Activated T-cell treated with anti-CD3 and anti-CD28 coated beads, Interleukin-2, amount 50 U/mL, for 24 hours (primary cell): ENCODE measurements around the gene PEX11B.

ENCODE experiments used
- DNase-seq: peaks from one replicate; pipeline ENCODE4 v3.0.0-alpha.2; 2020
- H3K27ac Mint-ChIP-seq: 2 replicates; pipeline ENCODE4 v1.8.0; 2020; ENCODE audit warnings: mild to moderate bottlenecking, mixed read lengths
- H3K27me3 Mint-ChIP-seq: 2 replicates; pipeline ENCODE4 v1.8.0; 2020; ENCODE audit warnings: mixed read lengths
- H3K36me3 Mint-ChIP-seq: 2 replicates; pipeline ENCODE4 v1.8.0; 2020; ENCODE audit warnings: low read depth, mixed read lengths
- H3K4me1 Mint-ChIP-seq: 2 replicates; pipeline ENCODE4 v1.8.0; 2020; ENCODE audit warnings: low read depth, mixed read lengths
- H3K4me3 Mint-ChIP-seq: 2 replicates; pipeline ENCODE4 v1.8.0; 2020; ENCODE audit warnings: mild to moderate bottlenecking, moderate library complexity, mixed read lengths
- H3K9me3 Mint-ChIP-seq: 2 replicates; pipeline ENCODE4 v1.8.0; 2020; ENCODE audit warnings: mixed read lengths

PEX11B gene

GRCh38 chr1:145901312-145902021 is 17.1 kb downstream of the PEX11B start:
- H3K4me3 Mint-ChIP-seq, result no peak overlapping the region
- H3K27me3 Mint-ChIP-seq, result no peaks in the 10 kb centered on the region
- H3K4me1 Mint-ChIP-seq, result no peaks in the 10 kb centered on the region
- no peak for DNase-seq
- peaks cover 10% of the 10 kb centered on the region for H3K36me3 Mint-ChIP-seq
- no peaks in the 10 kb centered on the region for H3K9me3 Mint-ChIP-seq
- H3K27ac Mint-ChIP-seq, result no peak overlapping the region

DNA sequence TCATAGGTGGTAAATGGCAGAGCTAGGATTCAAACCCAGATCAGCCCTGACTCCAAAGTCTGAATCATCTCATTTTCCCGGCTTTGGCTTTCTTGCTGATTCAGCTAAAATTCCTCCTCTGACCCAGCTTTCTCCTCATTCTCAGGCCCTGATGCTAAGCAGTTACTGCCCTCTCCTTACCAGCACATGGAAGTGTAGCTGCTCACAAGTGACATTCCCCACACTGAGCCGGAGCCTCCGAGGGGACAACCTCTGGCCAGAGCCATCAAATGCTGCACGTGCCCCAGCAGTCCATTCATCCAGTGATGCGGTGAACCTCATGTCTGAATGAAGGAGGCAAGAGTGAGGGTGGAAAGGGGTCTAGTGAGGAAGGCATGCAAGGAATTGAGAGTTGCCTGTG is 19.8 kb downstream of the PEX11B start:
- no peak for DNase-seq
- Mint-ChIP-seq H3K4me3 (no peak overlapping the region), H3K9me3 (no peaks in the 10 kb centered on the region), H3K27ac (no peak overlapping the region), H3K27me3 (no peaks in the 10 kb centered on the region), H3K4me1 (no peaks in the 10 kb centered on the region), H3K36me3 (peaks cover 10% of the 10 kb centered on the region)

- peaks cover 10% of the 10 kb centered on the region for H3K36me3 Mint-ChIP-seq
- H3K4me1 Mint-ChIP-seq, result no peaks in the 10 kb centered on the region
- H3K9me3 Mint-ChIP-seq, result no peaks in the 10 kb centered on the region
- H3K4me3 Mint-ChIP-seq, result no peak overlapping the region
- no peak overlapping the region for H3K27ac Mint-ChIP-seq
- H3K27me3 Mint-ChIP-seq, result no peaks in the 10 kb centered on the region
- DNase-seq, result no peak
These were observed 20.5 kb downstream of the PEX11B start for GRCh38 chr1:145897969-145898368.

GRCh38 chr1:145895471-145895870 is 23.0 kb downstream of the PEX11B start:
- no peaks in the 10 kb centered on the region for H3K9me3 Mint-ChIP-seq
- H3K27ac Mint-ChIP-seq, result no peak overlapping the region
- no peak overlapping the region for H3K4me3 Mint-ChIP-seq
- no peaks in the 10 kb centered on the region for H3K4me1 Mint-ChIP-seq
- H3K36me3 Mint-ChIP-seq, result peaks cover 4% of the 10 kb centered on the region
- DNase-seq, result no peak
- no peaks in the 10 kb centered on the region for H3K27me3 Mint-ChIP-seq

GRCh38 chr1:145893306-145894055 is 25.0 kb downstream of the PEX11B start:
- DNase-seq, result no peak
- no peak overlapping the region for H3K27ac Mint-ChIP-seq
- no peaks in the 10 kb centered on the region for H3K9me3 Mint-ChIP-seq
- H3K36me3 Mint-ChIP-seq, result peaks cover 2% of the 10 kb centered on the region
- H3K4me3 Mint-ChIP-seq, result no peak overlapping the region
- H3K27me3 Mint-ChIP-seq, result no peaks in the 10 kb centered on the region
- H3K4me1 Mint-ChIP-seq, result no peaks in the 10 kb centered on the region

DNA sequence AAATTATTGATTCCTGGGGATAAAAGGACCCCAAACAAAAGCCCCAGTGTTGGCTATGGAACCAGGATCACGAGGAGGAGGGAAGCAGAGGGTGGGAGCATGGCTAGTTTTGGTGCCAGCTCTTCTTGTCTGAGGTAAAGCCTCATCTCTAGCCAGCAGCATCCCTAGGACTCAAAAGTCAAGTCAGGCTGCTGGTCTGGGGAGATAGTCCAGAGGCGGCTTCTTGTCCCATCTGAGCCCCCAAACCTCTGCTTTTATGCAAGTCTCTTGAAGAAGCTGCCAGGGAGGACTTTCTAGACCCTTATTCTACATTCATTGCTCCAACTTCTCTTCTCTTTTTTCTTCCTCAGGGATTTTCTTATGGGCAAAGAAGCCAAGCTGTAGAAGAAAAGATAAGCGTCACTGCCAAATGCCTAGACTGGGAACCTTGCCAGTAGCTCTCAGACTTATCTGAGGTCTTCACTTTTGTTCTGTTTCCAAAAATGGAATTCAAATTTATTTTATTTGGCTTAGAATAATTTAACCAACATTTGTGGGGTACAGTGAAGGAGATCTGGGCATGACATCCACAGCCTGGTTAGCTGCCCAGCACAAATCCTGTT is 25.9 kb downstream of the PEX11B start:
- Mint-ChIP-seq H3K4me1 (no peaks in the 10 kb centered on the region), H3K36me3 (no peaks in the 10 kb centered on the region), H3K27ac (no peak overlapping the region), H3K27me3 (no peaks in the 10 kb centered on the region), H3K9me3 (no peaks in the 10 kb centered on the region), H3K4me3 (no peak overlapping the region)
- DNase-seq, result no peak

DNA sequence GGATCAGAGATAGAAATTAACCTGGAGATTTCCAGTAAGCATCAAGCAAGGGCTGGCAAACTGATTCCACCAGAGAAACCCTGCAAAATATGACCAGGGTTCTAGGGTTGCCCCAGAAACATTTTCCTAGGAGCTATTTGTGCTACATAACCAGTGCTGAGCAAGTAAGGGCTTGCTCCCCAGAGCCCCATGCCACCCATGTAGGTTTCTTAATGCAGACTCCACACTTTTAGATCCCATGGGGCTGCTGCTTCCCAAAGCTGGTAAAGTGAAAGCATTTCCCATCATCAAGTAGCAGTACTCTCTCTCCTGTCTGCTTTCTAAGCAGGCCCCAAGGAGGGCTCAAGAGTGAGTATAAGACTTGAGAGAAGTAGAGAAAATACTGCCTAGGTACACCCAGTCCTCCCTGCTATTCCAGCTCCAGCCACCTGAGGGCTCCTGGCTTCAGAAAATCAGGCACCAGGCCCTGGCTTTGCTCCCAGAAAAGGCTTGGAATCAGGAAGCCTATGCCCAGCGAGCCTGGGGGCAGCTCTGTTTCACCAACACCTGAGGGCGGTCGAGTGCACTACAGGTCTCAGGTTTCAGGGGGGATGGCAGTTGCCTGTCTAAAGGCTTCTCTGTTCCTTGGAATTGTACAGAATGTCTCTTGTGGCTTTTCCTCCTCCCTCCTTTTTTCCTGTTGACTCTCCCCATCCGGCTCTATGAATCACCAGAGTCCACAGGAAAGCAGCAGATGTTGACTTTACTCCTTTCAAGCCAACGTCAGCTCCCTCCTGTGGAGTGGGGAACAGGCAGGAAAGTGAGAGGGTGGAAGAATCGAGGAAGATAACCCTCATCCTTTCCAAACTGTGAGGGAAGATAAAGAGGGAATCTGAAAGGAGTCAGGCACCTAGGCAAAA is 26.7 kb downstream of the PEX11B start:
- no peaks in the 10 kb centered on the region for H3K9me3 Mint-ChIP-seq

GRCh38 chr1:145891143-145891542 is 27.4 kb downstream of the PEX11B start:
- Mint-ChIP-seq H3K36me3 (no peaks in the 10 kb centered on the region), H3K27me3 (no peaks in the 10 kb centered on the region), H3K4me1 (peaks cover 7% of the 10 kb centered on the region), H3K27ac (no peak overlapping the region), H3K4me3 (no peak overlapping the region), H3K9me3 (no peaks in the 10 kb centered on the region)
- no peak for DNase-seq

More for the DNA sequence above, 26.7 kb downstream of the PEX11B start:
- no peaks in the 10 kb centered on the region for H3K27me3 Mint-ChIP-seq
- peaks cover 1% of the 10 kb centered on the region for H3K4me1 Mint-ChIP-seq
- no peak overlapping the region for H3K27ac Mint-ChIP-seq
- no peak overlapping the region for H3K4me3 Mint-ChIP-seq
- DNase-seq, result peak; percentile 69
- H3K36me3 Mint-ChIP-seq, result no peaks in the 10 kb centered on the region

- H3K27ac Mint-ChIP-seq, result no peak overlapping the region
- H3K27me3 Mint-ChIP-seq, result peaks cover 7% of the 10 kb centered on the region
- no peak for DNase-seq
- H3K4me3 Mint-ChIP-seq, result no peak overlapping the region
- H3K9me3 Mint-ChIP-seq, result no peaks in the 10 kb centered on the region
- no peaks in the 10 kb centered on the region for H3K36me3 Mint-ChIP-seq
- H3K4me1 Mint-ChIP-seq, result peaks cover 18% of the 10 kb centered on the region
These were observed 28.8 kb downstream of the PEX11B start for GRCh38 chr1:145889722-145890121.

DNA sequence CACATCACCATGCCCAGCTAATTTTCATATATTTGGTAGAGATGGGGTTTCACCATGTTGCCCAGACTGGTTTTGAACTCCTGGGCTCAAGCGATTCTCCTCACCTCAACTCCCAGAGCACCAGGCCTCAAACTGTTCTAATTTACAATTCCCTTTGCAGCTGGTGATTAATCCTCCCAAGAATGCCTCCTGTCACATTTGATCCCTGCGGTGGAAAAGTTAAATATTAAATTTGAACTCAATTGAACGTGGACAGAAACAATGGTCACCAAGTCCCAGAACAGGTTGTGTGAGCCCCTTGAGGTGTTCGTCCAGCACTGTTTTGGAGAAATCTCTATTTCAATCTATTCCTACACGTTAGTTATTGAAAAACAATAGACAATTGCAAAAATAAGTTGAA is 30.9 kb downstream of the PEX11B start:
- no peak for DNase-seq
- Mint-ChIP-seq H3K4me1 (peaks cover 20% of the 10 kb centered on the region), H3K27ac (no peak overlapping the region), H3K4me3 (no peak overlapping the region), H3K27me3 (peaks cover 24% of the 10 kb centered on the region), H3K9me3 (no peaks in the 10 kb centered on the region), H3K36me3 (no peaks in the 10 kb centered on the region)

DNA sequence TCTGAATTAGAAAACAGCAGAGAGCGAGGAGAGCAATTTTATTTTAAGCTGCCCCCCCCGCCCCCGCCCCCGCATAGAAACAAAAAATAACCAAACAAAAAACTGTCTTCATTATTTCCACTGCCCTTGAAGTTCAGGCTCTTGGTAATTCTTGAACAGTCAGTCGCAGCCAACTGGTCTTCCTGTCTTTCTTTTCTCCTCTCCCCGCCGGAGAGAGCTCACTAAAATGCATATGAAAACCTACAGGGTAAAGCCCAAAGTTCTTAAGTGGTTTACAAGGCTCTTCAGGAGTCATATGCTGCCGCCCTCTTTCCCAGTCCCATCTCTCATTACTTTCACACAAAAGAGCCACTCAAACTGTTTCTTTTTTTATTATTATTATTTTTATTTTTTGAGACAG is 31.7 kb downstream of the PEX11B start:
- Mint-ChIP-seq H3K27ac (no peak overlapping the region), H3K36me3 (no peaks in the 10 kb centered on the region), H3K4me1 (peaks cover 20% of the 10 kb centered on the region), H3K27me3 (peaks cover 25% of the 10 kb centered on the region), H3K4me3 (peak overlapping the region; percentile 55), H3K9me3 (no peaks in the 10 kb centered on the region)
- DNase-seq, result no peak

DNA sequence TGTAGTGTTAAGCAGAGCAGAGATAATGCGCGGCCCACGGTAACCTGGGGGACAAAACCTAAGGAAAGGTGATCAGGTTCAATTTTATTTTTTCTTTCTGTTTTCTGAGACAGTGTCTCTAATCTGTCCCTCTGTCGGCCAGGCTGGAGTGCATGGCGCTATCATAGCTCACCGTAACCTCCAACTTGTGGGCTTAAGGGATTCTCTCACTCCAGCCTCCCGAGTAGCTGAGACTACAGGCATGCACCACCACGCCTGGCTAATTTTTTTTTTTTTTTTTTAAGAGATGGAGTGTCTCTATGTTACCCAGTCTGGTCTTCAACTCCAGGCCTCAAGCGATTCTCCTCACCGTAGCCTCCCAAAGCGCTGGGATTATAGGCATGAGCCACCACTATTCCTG is 32.1 kb downstream of the PEX11B start:
- H3K4me1 Mint-ChIP-seq, result peaks cover 20% of the 10 kb centered on the region
- H3K4me3 Mint-ChIP-seq, result peak overlapping the region; percentile 83
- H3K27ac Mint-ChIP-seq, result no peak overlapping the region
- DNase-seq, result no peak
- H3K36me3 Mint-ChIP-seq, result no peaks in the 10 kb centered on the region
- H3K9me3 Mint-ChIP-seq, result no peaks in the 10 kb centered on the region
- peaks cover 25% of the 10 kb centered on the region for H3K27me3 Mint-ChIP-seq

GRCh38 chr1:145885738-145886287 is 32.7 kb downstream of the PEX11B start, which contains the start of gene ANKRD35:
TSS of gene ANKRD35 (minus strand) at chr1:145885866. CDS start at chr1:145885758, 108 bp downstream.
- H3K4me1 Mint-ChIP-seq, result peaks cover 20% of the 10 kb centered on the region
- no peak within 1 kb of the TSS for H3K27ac Mint-ChIP-seq
- peaks cover 25% of the 10 kb centered on the region for H3K27me3 Mint-ChIP-seq
- H3K36me3 Mint-ChIP-seq, result no peaks in the 10 kb centered on the region
- DNase-seq, result peak; percentile 94
- H3K4me3 Mint-ChIP-seq, result peak within 1 kb of the TSS; percentile 83
- H3K9me3 Mint-ChIP-seq, result no peaks in the 10 kb centered on the region

- H3K4me1 Mint-ChIP-seq, result peaks cover 20% of the 10 kb centered on the region
- no peaks in the 10 kb centered on the region for H3K9me3 Mint-ChIP-seq
- peaks cover 25% of the 10 kb centered on the region for H3K27me3 Mint-ChIP-seq
- peak overlapping the region; percentile 83 for H3K4me3 Mint-ChIP-seq
- H3K27ac Mint-ChIP-seq, result no peak overlapping the region
- no peak for DNase-seq
- H3K36me3 Mint-ChIP-seq, result no peaks in the 10 kb centered on the region
These were observed 33.8 kb downstream of the PEX11B start for GRCh38 chr1:145884675-145885074.
